K562 (cell line): ENCODE results near the gene PLEKHH3. TPM values are rescaled to one million over a fixed set of nuclear protein-coding genes. Genes with fewer than 3 reads are reported as not detected.

Experiments used
- ADNP ChIP-seq: fragments of 200-800 bp; sonication (Bioruptor generic); IDR thresholded peaks from 2 replicates; pipeline ENCODE4 v1.6.1; 2016; ENCODE audit warnings: missing genetic modification characterization, missing compliant biosample characterization
- CEBPB ChIP-seq: fragments of 450-650 bp; IDR thresholded peaks from 2 replicates; pipeline ENCODE4 v1.6.1; 2016; ENCODE audit warnings: missing genetic modification characterization, missing compliant biosample characterization
- GATA2 ChIP-seq: sonication (generic); formaldehyde crosslinking; IDR thresholded peaks from 2 replicates; pipeline ENCODE4 v1.4.0; 2020; ENCODE audit warnings: mild to moderate bottlenecking, missing genetic modification reagents
- HDAC8 ChIP-seq: fragments of 450-650 bp; IDR thresholded peaks from 2 replicates; pipeline ENCODE4 v1.6.1; 2016; ENCODE audit warnings: mild to moderate bottlenecking, missing genetic modification characterization, moderate library complexity, missing compliant biosample characterization
- HINFP ChIP-seq: fragments of 450-650 bp; conservative IDR thresholded peaks from 2 replicates; pipeline ENCODE4 v1.6.1; 2016; ENCODE audit warnings: missing genetic modification characterization, low read depth, mild to moderate bottlenecking, control low read depth, missing compliant biosample characterization
- MYC ChIP-seq, 2 experiments: fragments of 250-450 bp in 1 of 2; sonication (Bioruptor Pico) in 1 of 2; IDR thresholded peaks; 2 replicates each; pipeline versions ENCODE4 v1.5.1 to v1.6.1; 2012 to 2021; ENCODE audit warnings: low read depth in 2 of 2, borderline replicate concordance in 1 of 2, improper control_type of control experiment in 1 of 2, low read length in 1 of 2, mild to moderate bottlenecking in 1 of 2, moderate library complexity in 1 of 2
- PCBP1 ChIP-seq: fragments of 200-400 bp; formaldehyde crosslinking; IDR thresholded peaks from 2 replicates; pipeline ENCODE4 v1.6.1; 2018; ENCODE audit warnings: mild to moderate bottlenecking, low read depth, low read length; ENCODE audit not compliant: poor library complexity, severe bottlenecking
- ZNF778 ChIP-seq: fragments of 450-650 bp; formaldehyde crosslinking; IDR thresholded peaks from 2 replicates; pipeline ENCODE4 v1.4.0; 2020; ENCODE audit warnings: mild to moderate bottlenecking, moderate library complexity
- polyA plus RNA-seq, 8 experiments: library from polyadenylated mRNA; depleted of rRNA in 4 of 8; stranded (reverse) in 5 of 8; unstranded in 3 of 8; fragments of >200 nt; fragmentation: Nextera tagmentation in 2 of 8; fragmentation: Illumina TruSeq in 1 of 8; extraction: Ambion mirVana in 2 of 8; extraction: Trizol in 1 of 8; gene quantifications; 2 replicates each; pipeline versions ENCODE4 v1.2.1 to v1.2.3, GENCODE V29; 2011 to 2014; ENCODE audit warnings: inconsistent platforms in 1 of 8, missing spikeins in 1 of 8
- total RNA-seq, 7 experiments: library from RNA; depleted of rRNA in 6 of 7; stranded (reverse); fragments of >200 nt in 6 of 7; fragmentation: Illumina TruSeq in 2 of 7; extraction: Trizol in 2 of 7; gene quantifications; 2 replicates each; pipeline versions ENCODE4 v1.2.1 to v1.2.3, GENCODE V29; 2011 to 2021; ENCODE audit warnings: low replicate concordance in 1 of 7
- TF ChIP-seq, protein P1 (sequence below): fragments of 250-450 bp; sonication (Bioruptor Pico); IDR thresholded peaks from 2 replicates; pipeline ENCODE4 v1.5.0; 2021
- TF ChIP-seq, protein P2 (sequence below): sonication (generic); formaldehyde crosslinking; IDR thresholded peaks from 2 replicates; pipeline ENCODE4 v1.8.0; 2022; ENCODE audit warnings: missing genetic modification reagents, mild to moderate bottlenecking, borderline replicate concordance
- TF ChIP-seq, protein P3 (sequence below): IDR thresholded peaks from 2 replicates; pipeline ENCODE4 v1.6.1; 2011; ENCODE audit not compliant: insufficient read length; ENCODE audit errors: extremely low read depth
- TF ChIP-seq, protein P4 (sequence below): fragments of 250-450 bp; sonication (Bioruptor Pico); IDR thresholded peaks from 2 replicates; pipeline ENCODE4 v1.5.0; 2020; ENCODE audit warnings: mild to moderate bottlenecking, borderline replicate concordance

PLEKHH3 gene
- total and polyA plus RNA-seq, 9 of the 15 experiments (the other 6 are each of a cell fraction or from before 2014, with no cell fraction given) = 0.58 to 34.5 (median 5.0) TPM

DNA sequence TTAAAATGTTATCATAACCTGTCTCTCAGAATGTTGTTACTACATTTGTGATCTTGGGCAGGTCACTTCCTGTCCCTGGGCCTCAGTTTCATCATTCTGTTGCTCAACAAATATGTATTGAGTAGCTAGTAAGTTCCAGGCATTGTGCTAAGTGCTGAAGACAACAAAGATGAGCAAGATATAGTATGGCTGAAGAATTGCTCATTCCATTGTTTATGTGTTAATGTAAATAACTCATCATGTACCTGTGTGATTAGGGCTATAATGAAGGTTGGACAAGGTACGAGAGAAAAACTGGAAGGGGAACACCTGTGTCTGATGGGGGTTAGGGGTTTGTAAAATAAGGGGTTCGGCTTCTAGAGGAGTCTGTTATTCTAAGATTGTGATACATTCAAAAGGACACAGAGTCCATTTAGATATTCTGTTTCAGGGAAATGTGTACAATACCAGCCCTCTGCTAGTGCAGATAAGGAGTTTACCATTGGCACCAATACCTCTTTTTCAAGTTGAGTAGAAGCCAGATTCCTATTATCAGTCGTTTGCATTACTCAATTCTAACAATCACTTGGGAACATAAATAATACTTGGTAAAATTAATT, 47.3 kb downstream of the PLEKHH3 start (continued):
- TF ChIP-seq ZNF778 (CRISPR knock-in tag) = no peak
- TF ChIP-seq ADNP (tag) = peak; percentile 26; the same call in 1 of the 2 replicates
- no peak for TF ChIP-seq HDAC8 (tag)
- no peak for TF ChIP-seq MYC (IDR thresholded peaks at IDR 0.05; ENCODE audit: low read depth, low read length)
- no peak for TF ChIP-seq MYC (CRISPR knock-in tag; IDR thresholded peaks at IDR 0.05; ENCODE audit: borderline replicate concordance, low read depth)
- TF ChIP-seq, protein P1, sequence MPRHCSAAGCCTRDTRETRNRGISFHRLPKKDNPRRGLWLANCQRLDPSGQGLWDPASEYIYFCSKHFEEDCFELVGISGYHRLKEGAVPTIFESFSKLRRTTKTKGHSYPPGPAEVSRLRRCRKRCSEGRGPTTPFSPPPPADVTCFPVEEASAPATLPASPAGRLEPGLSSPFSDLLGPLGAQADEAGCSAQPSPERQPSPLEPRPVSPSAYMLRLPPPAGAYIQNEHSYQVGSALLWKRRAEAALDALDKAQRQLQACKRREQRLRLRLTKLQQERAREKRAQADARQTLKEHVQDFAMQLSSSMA (CRISPR knock-in tag) = no peak
- TF ChIP-seq PCBP1 = no peak
- no peak for TF ChIP-seq HINFP (tag)
- TF ChIP-seq, protein P2, sequence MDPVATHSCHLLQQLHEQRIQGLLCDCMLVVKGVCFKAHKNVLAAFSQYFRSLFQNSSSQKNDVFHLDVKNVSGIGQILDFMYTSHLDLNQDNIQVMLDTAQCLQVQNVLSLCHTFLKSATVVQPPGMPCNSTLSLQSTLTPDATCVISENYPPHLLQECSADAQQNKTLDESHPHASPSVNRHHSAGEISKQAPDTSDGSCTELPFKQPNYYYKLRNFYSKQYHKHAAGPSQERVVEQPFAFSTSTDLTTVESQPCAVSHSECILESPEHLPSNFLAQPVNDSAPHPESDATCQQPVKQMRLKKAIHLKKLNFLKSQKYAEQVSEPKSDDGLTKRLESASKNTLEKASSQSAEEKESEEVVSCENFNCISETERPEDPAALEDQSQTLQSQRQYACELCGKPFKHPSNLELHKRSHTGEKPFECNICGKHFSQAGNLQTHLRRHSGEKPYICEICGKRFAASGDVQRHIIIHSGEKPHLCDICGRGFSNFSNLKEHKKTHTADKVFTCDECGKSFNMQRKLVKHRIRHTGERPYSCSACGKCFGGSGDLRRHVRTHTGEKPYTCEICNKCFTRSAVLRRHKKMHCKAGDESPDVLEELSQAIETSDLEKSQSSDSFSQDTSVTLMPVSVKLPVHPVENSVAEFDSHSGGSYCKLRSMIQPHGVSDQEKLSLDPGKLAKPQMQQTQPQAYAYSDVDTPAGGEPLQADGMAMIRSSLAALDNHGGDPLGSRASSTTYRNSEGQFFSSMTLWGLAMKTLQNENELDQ (CRISPR knock-in tag) = no peak
- peak; percentile 64; the same call in 1 of the 2 replicates for TF ChIP-seq CEBPB
- TF ChIP-seq, protein P3, sequence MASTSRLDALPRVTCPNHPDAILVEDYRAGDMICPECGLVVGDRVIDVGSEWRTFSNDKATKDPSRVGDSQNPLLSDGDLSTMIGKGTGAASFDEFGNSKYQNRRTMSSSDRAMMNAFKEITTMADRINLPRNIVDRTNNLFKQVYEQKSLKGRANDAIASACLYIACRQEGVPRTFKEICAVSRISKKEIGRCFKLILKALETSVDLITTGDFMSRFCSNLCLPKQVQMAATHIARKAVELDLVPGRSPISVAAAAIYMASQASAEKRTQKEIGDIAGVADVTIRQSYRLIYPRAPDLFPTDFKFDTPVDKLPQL = no peak
- TF ChIP-seq, protein P4, sequence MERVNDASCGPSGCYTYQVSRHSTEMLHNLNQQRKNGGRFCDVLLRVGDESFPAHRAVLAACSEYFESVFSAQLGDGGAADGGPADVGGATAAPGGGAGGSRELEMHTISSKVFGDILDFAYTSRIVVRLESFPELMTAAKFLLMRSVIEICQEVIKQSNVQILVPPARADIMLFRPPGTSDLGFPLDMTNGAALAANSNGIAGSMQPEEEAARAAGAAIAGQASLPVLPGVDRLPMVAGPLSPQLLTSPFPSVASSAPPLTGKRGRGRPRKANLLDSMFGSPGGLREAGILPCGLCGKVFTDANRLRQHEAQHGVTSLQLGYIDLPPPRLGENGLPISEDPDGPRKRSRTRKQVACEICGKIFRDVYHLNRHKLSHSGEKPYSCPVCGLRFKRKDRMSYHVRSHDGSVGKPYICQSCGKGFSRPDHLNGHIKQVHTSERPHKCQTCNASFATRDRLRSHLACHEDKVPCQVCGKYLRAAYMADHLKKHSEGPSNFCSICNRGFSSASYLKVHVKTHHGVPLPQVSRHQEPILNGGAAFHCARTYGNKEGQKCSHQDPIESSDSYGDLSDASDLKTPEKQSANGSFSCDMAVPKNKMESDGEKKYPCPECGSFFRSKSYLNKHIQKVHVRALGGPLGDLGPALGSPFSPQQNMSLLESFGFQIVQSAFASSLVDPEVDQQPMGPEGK (CRISPR knock-in tag) = no peak
- peak; percentile 52; the same call in 1 of the 2 replicates for TF ChIP-seq GATA2 (CRISPR knock-in tag)
